ENCODE results near the gene PXN.

DNA sequence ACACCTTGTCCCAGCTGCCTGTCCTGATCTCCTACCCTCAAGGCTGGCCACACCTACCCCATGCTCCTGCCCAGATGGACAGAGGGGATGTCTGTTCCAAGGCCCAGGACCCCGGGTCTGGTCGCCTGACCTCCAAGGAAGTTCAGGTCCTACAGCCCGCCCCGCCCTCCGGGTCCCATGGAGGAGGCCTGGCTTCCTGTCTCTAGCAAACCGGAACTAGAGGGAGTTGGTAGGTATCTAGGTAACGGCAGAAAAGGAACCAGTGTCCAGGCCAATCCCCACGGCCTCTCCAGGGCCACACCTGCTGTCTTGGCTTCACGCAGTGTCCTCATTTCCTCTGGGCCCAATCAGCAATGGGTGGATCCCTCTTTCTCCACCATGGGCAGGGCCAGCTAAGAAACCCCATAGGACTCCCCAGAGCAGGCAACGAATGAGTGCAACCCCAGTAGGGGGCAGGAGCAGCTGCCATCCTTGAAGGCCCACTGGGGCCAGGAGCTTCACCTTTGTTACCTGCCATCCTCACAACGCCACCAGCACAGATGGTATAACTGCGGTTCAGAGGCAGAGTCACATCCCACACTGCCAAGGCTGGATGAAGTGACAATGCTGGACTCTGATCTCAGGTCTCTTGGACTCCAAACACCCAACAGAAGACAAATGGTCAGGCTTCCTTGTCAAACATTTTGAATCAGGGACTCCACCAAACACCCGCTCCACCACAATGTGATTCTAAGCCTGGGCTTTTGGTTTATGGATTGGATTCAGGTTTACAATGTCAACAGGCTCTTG, 39.5 kb downstream of the PXN start:
- TF ChIP-seq, protein P1, sequence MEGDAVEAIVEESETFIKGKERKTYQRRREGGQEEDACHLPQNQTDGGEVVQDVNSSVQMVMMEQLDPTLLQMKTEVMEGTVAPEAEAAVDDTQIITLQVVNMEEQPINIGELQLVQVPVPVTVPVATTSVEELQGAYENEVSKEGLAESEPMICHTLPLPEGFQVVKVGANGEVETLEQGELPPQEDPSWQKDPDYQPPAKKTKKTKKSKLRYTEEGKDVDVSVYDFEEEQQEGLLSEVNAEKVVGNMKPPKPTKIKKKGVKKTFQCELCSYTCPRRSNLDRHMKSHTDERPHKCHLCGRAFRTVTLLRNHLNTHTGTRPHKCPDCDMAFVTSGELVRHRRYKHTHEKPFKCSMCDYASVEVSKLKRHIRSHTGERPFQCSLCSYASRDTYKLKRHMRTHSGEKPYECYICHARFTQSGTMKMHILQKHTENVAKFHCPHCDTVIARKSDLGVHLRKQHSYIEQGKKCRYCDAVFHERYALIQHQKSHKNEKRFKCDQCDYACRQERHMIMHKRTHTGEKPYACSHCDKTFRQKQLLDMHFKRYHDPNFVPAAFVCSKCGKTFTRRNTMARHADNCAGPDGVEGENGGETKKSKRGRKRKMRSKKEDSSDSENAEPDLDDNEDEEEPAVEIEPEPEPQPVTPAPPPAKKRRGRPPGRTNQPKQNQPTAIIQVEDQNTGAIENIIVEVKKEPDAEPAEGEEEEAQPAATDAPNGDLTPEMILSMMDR (IDR thresholded peaks at IDR 0.05) = no peak
- no peak for TF ChIP-seq POLR2A (IDR thresholded peaks at IDR 0.05)

Measured in right lobe of liver (tissue), 4 donors.